Limb (tissue), 2 donors: Measurements from ENCODE around the gene MORC2.

Source experiments
- DNase-seq, 2 donors: peaks; one replicate each; pipeline ENCODE4 v3.0.0-alpha.2; 2016; ENCODE audit errors: extremely low spot score in 2 of 2

The MORC2 gene

GRCh38 chr22:30949934-30950660, 18.5 kb downstream of the MORC2 start:
- DNase-seq: no peak

GRCh38 chr22:30948930-30949342, 19.6 kb downstream of the MORC2 start:
- DNase-seq: no peak

GRCh38 chr22:30947816-30948454, 20.6 kb downstream of the MORC2 start:
- peak in 1 of 2 donors; percentile 83 for DNase-seq

GRCh38 chr22:30947173-30947815, 21.3 kb downstream of the MORC2 start:
- peak in 1 of 2 donors; percentile 61 for DNase-seq

- DNase-seq: peak in 1 of 2 donors; percentile 20
These were observed 22.2 kb downstream of the MORC2 start for GRCh38 chr22:30946354-30946753.

GRCh38 chr22:30945653-30946052, 22.9 kb downstream of the MORC2 start:
- no peak for DNase-seq

GRCh38 chr22:30944986-30945385, 23.6 kb downstream of the MORC2 start:
- no peak for DNase-seq

GRCh38 chr22:30943368-30943767, 25.2 kb downstream of the MORC2 start:
- DNase-seq: no peak

GRCh38 chr22:30941363-30941740, 27.2 kb downstream of the MORC2 start:
- DNase-seq: no peak

GRCh38 chr22:30940685-30941362, 27.8 kb downstream of the MORC2 start:
- DNase-seq: no peak

- no peak for DNase-seq
These were observed 34.5 kb downstream of the MORC2 start for GRCh38 chr22:30934053-30934452.

GRCh38 chr22:30933457-30933856, 35.1 kb downstream of the MORC2 start:
- peak in 1 of 2 donors; percentile 16 for DNase-seq

GRCh38 chr22:30932661-30933060, 35.9 kb downstream of the MORC2 start:
- no peak for DNase-seq

- no peak for DNase-seq
These were observed 36.9 kb downstream of the MORC2 start for GRCh38 chr22:30931541-30932300.

- DNase-seq: no peak
These were observed 38.3 kb downstream of the MORC2 start for GRCh38 chr22:30930228-30930627.

GRCh38 chr22:30928401-30928800, 40.2 kb downstream of the MORC2 start:
- no peak for DNase-seq

- DNase-seq: peak in 1 of 2 donors; percentile 19
These were observed 40.8 kb downstream of the MORC2 start for GRCh38 chr22:30927806-30928205.

GRCh38 chr22:30926706-30927105, 41.9 kb downstream of the MORC2 start:
- DNase-seq: peak in 1 of 2 donors; percentile 17

- DNase-seq: no peak
These were observed 42.9 kb downstream of the MORC2 start for GRCh38 chr22:30925667-30926066.

GRCh38 chr22:30923168-30923900, 45.2 kb downstream of the MORC2 start:
- peak in 1 of 2 donors; percentile 21 for DNase-seq
